ENCODE results near the gene AMN. TPM values are rescaled to one million over a fixed set of nuclear protein-coding genes. Genes with fewer than 3 reads are reported as not detected.
A peak's percentile ranks its signal among the peaks of the same experiment; 100 is the strongest.

The AMN gene
- total RNA-seq, 1 donor from 2014 or later, result 0.23 TPM

- TF ChIP-seq, protein P1, sequence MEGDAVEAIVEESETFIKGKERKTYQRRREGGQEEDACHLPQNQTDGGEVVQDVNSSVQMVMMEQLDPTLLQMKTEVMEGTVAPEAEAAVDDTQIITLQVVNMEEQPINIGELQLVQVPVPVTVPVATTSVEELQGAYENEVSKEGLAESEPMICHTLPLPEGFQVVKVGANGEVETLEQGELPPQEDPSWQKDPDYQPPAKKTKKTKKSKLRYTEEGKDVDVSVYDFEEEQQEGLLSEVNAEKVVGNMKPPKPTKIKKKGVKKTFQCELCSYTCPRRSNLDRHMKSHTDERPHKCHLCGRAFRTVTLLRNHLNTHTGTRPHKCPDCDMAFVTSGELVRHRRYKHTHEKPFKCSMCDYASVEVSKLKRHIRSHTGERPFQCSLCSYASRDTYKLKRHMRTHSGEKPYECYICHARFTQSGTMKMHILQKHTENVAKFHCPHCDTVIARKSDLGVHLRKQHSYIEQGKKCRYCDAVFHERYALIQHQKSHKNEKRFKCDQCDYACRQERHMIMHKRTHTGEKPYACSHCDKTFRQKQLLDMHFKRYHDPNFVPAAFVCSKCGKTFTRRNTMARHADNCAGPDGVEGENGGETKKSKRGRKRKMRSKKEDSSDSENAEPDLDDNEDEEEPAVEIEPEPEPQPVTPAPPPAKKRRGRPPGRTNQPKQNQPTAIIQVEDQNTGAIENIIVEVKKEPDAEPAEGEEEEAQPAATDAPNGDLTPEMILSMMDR (conservative IDR thresholded peaks at IDR 0.05), result no peak
- Mint-ChIP-seq H3K36me3 (ENCODE audit: low read depth) (peaks cover 7% of the 10 kb centered on the region), H3K27ac (ENCODE audit: unreplicated experiment) (no peak overlapping the region), H3K4me3 (no peak overlapping the region), H3K27me3 (ENCODE audit: low read depth) (no peaks in the 10 kb centered on the region), H3K9me3 (no peaks in the 10 kb centered on the region), H3K4me1 (no peaks in the 10 kb centered on the region)
- DNase-seq (ENCODE audit: low read depth, low spot score), result no peak
Observed at GRCh38 chr14:102899516-102899900, 23.0 kb upstream of the AMN start.

DNA sequence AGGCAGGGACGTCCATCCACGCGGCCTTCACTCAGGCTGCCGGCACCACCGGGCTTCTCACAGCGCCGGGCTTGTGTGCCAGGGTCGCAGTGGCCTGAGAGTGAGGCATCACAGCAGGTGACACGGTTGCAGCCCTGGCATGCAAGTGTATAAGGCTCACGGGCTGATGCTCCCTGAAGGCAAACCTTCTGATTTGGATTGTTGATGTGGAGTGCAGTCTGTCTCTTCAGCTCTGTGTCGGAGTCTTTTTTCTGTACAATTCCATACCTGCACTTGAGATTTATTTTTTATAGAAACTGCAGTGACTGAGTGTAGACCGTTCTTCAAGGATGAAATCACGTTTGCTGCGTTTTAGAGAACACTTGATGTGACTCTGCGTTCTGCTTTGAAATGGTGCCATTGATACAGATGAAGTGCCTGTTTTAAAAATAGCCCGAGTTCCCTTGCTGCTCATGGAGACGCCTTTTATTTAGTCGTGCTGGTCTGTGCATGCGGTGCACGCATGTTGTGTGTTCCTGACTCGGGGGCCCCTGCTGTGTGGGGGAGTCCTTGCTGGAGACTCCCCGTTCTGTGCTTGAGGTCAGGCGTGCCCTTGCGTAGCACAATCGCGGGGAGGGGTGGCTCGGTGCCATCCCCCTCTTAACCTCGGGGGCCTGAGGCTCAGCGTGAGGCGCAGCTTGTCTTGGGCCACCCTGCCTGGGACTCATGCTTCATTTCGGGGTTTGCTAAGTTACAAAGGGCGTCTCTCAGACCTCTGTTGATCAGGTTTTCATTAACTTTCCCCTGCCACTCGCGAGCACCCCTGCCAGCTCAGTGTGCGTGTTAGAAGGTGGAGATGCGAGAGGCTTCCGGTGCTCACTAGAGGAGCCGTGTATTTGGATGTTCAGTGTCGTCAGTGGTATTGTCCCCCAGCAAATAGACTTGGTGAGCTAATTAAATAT, 21.6 kb upstream of the AMN start:
- DNase-seq (ENCODE audit: low read depth, low spot score), result no peak
- Mint-ChIP-seq H3K36me3 (ENCODE audit: low read depth) (peaks cover 16% of the 10 kb centered on the region), H3K4me1 (no peaks in the 10 kb centered on the region), H3K27ac (ENCODE audit: unreplicated experiment) (peak overlapping the region; percentile 69), H3K9me3 (no peaks in the 10 kb centered on the region), H3K27me3 (ENCODE audit: low read depth) (no peaks in the 10 kb centered on the region), H3K4me3 (no peak overlapping the region)
- TF ChIP-seq, protein P1 (conservative IDR thresholded peaks at IDR 0.05), result no peak

- Mint-ChIP-seq H3K36me3 (ENCODE audit: low read depth) (peaks cover 20% of the 10 kb centered on the region), H3K4me3 (no peak overlapping the region), H3K4me1 (no peaks in the 10 kb centered on the region), H3K27me3 (ENCODE audit: low read depth) (no peaks in the 10 kb centered on the region), H3K27ac (ENCODE audit: unreplicated experiment) (no peak overlapping the region), H3K9me3 (no peaks in the 10 kb centered on the region)
- TF ChIP-seq, protein P1 (conservative IDR thresholded peaks at IDR 0.05), result no peak
- DNase-seq (ENCODE audit: low read depth, low spot score), result no peak
Observed at GRCh38 chr14:102901633-102902032, 20.8 kb upstream of the AMN start.

- no peaks in the 10 kb centered on the region for H3K4me1 Mint-ChIP-seq
- H3K9me3 Mint-ChIP-seq, result no peaks in the 10 kb centered on the region
Observed at GRCh38 chr14:102902086-102902485, 20.4 kb upstream of the AMN start.

GRCh38 chr14:102902523-102903247, 19.8 kb upstream of the AMN start:
- no peak overlapping the region for H3K4me3 Mint-ChIP-seq
- H3K36me3 Mint-ChIP-seq (ENCODE audit: low read depth), result peaks cover 24% of the 10 kb centered on the region
- H3K27ac Mint-ChIP-seq (ENCODE audit: unreplicated experiment), result no peak overlapping the region
- H3K4me1 Mint-ChIP-seq, result no peaks in the 10 kb centered on the region
- H3K27me3 Mint-ChIP-seq (ENCODE audit: low read depth), result no peaks in the 10 kb centered on the region
- TF ChIP-seq, protein P1 (conservative IDR thresholded peaks at IDR 0.05), result no peak
- no peaks in the 10 kb centered on the region for H3K9me3 Mint-ChIP-seq
- DNase-seq (ENCODE audit: low read depth, low spot score), result no peak

More at GRCh38 chr14:102902086-102902485, 20.4 kb upstream of the AMN start:
- TF ChIP-seq, protein P1 (conservative IDR thresholded peaks at IDR 0.05), result no peak
- DNase-seq (ENCODE audit: low read depth, low spot score), result no peak
- H3K27ac Mint-ChIP-seq (ENCODE audit: unreplicated experiment), result peak overlapping the region; percentile 27
- H3K36me3 Mint-ChIP-seq (ENCODE audit: low read depth), result peaks cover 23% of the 10 kb centered on the region
- H3K27me3 Mint-ChIP-seq (ENCODE audit: low read depth), result no peaks in the 10 kb centered on the region
- H3K4me3 Mint-ChIP-seq, result no peak overlapping the region
